ENCODE measurements around the gene SLC30A1. TPM values are rescaled to one million over a fixed set of nuclear protein-coding genes. Genes with fewer than 3 reads are reported as not detected.

The SLC30A1 gene
- total and polyA plus RNA-seq, 2 of the 8 experiments (the other 6 are each of a cell fraction or from before 2014, with no cell fraction given): 4.5 to 14.0 TPM

GRCh38 chr1:211559222-211560010 is 19.5 kb downstream of the SLC30A1 start (continued):
- TF ChIP-seq CTCF (IDR thresholded peaks at IDR 0.05; ENCODE audit: control extremely low read depth in 1 of 3, insufficient read depth in 1 of 3, low read depth in 1 of 3, low read length in 3 of 3): no peak
- TF ChIP-seq FOSL1 (IDR thresholded peaks at IDR 0.05; ENCODE audit: insufficient read depth, low read depth, low read length): no peak
- TF ChIP-seq BCL11A (IDR thresholded peaks at IDR 0.05; ENCODE audit: low read depth in 2 of 2, low read length in 2 of 2): no peak
- no peak for TF ChIP-seq NANOG (IDR thresholded peaks at IDR 0.05; ENCODE audit: insufficient read depth, low read depth, low read length, poor library complexity, severe bottlenecking)
- TF ChIP-seq SUZ12 (IDR thresholded peaks at IDR 0.05; ENCODE audit: low read length): no peak
- no peak for TF ChIP-seq RAD21 (IDR thresholded peaks at IDR 0.05 in 1 of 2, conservative IDR thresholded peaks at IDR 0.05 in 1 of 2; ENCODE audit: low read depth in 2 of 2, low read length in 2 of 2)
- no peak for TF ChIP-seq CHD2 (IDR thresholded peaks at IDR 0.05; ENCODE audit: low read length)
- TF ChIP-seq ATF2 (IDR thresholded peaks at IDR 0.05; ENCODE audit: low read length): no peak
- TF ChIP-seq SP1 (IDR thresholded peaks at IDR 0.05; ENCODE audit: low read depth, low read length): no peak
